Kidney (tissue), 14 donors: ENCODE results near the gene PRRT4. TPM values are rescaled to one million over a fixed set of nuclear protein-coding genes. Genes with fewer than 3 reads are reported as not detected.
A peak's percentile ranks its signal among the peaks of the same experiment; 100 is the strongest.

Experiments
- DNase-seq, 5 donors: peaks; one replicate each; pipeline ENCODE4 v3.0.0-alpha.2; 2013 to 2020
- FAIRE-seq: peaks from 2 replicates; lab custom pipeline; 2012; peaks lifted over from hg19 to GRCh38; lab: Jason Lieb, UNC
- H3K27ac ChIP-seq, 2 donors: one replicate each; pipeline ENCODE4 v1.7.0; 2013; ENCODE audit warnings: low read depth in 2 of 2, low read length in 2 of 2, inconsistent platforms in 1 of 2
- H3K27me3 ChIP-seq: one replicate; pipeline ENCODE4 v1.7.1; 2013; ENCODE audit warnings: low read length, inconsistent platforms; ENCODE audit not compliant: control insufficient read depth, insufficient read depth
- H3K36me3 ChIP-seq, 3 donors: one replicate each; pipeline versions ENCODE4 v1.7.0 to v1.7.1; 2013; ENCODE audit warnings: low read length in 3 of 3, control low read depth in 1 of 3, inconsistent platforms in 1 of 3; ENCODE audit not compliant: insufficient read depth in 3 of 3, control insufficient read depth in 2 of 3
- H3K4me1 ChIP-seq, 3 donors: one replicate each; pipeline versions ENCODE4 v1.7.0 to v1.7.1; 2013; ENCODE audit warnings: low read length in 3 of 3, inconsistent platforms in 1 of 3, low read depth in 1 of 3; ENCODE audit not compliant: control insufficient read depth in 2 of 3, insufficient read depth in 2 of 3
- H3K4me3 ChIP-seq, 3 donors: one replicate each; pipeline versions ENCODE4 v1.7.0 to v1.8.1; 2013; ENCODE audit warnings: low read length in 3 of 3, control low read depth in 1 of 3, inconsistent platforms in 1 of 3
- H3K9ac ChIP-seq, 3 donors: one replicate each; pipeline versions ENCODE4 v1.7.0 to v1.7.1; 2013; ENCODE audit warnings: low read length in 3 of 3, control low read depth in 1 of 3, inconsistent platforms in 1 of 3
- H3K9me3 ChIP-seq, 3 donors: one replicate each; pipeline versions ENCODE4 v1.7.0 to v1.7.1; 2013; ENCODE audit warnings: low read length in 3 of 3, control low read depth in 1 of 3, inconsistent platforms in 1 of 3; ENCODE audit not compliant: control insufficient read depth in 2 of 3, insufficient read depth in 1 of 3
- intact Hi-C: fragments of 100-400 bp; cut with DNase I; formaldehyde crosslinking; loops from one replicate; pipeline ENCODE4 v1.11.1; 2022
- polyA plus RNA-seq: library from polyadenylated mRNA; stranded (reverse); fragments of 350-450 nt; fragmentation: Illumina TruSeq; extraction: RNeasy Lipid Tissue Mini Kit (QIAGEN cat#74804); gene quantifications from one replicate; pipeline ENCODE4 v1.2.3, GENCODE V29; 2014; ENCODE audit warnings: low read depth, low replicate concordance; ENCODE audit not compliant: insufficient read depth
- total RNA-seq: library from RNA; stranded (reverse); fragmentation: NEBNext Ultra II Directional; extraction: Animal tissue kit (Norgen Biotek cat#: 25700); gene quantifications from one replicate; pipeline ENCODE4 v1.2.1, GENCODE V29; 2021
- TF ChIP-seq, protein P1 (sequence below): IDR thresholded peaks from 3 replicates; pipeline ENCODE4 v1.5.1; 2012; ENCODE audit warnings: mild to moderate bottlenecking, moderate library complexity, borderline replicate concordance; ENCODE audit not compliant: insufficient read depth; ENCODE audit errors: extremely low read depth
- donor health status: control.
- donor health status: control.
- donor health status: control.
- donor health status: control.
- donor health status: control.
- donor health status: DM: yes; HTN: yes; CAD: no.
- donor health status: Normal renal cell carcinoma (clear cell type).

The PRRT4 gene
- total and polyA plus RNA-seq, 2 donors from 2014 or later, result not detected

GRCh38 chr7:128347647-128348097, 13.8 kb downstream of the PRRT4 start:
- H3K9ac ChIP-seq, result no peak overlapping the region
- TF ChIP-seq, protein P1, sequence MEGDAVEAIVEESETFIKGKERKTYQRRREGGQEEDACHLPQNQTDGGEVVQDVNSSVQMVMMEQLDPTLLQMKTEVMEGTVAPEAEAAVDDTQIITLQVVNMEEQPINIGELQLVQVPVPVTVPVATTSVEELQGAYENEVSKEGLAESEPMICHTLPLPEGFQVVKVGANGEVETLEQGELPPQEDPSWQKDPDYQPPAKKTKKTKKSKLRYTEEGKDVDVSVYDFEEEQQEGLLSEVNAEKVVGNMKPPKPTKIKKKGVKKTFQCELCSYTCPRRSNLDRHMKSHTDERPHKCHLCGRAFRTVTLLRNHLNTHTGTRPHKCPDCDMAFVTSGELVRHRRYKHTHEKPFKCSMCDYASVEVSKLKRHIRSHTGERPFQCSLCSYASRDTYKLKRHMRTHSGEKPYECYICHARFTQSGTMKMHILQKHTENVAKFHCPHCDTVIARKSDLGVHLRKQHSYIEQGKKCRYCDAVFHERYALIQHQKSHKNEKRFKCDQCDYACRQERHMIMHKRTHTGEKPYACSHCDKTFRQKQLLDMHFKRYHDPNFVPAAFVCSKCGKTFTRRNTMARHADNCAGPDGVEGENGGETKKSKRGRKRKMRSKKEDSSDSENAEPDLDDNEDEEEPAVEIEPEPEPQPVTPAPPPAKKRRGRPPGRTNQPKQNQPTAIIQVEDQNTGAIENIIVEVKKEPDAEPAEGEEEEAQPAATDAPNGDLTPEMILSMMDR, result peak; percentile 45
- no peak overlapping the region for H3K4me3 ChIP-seq
- DNase-seq (peak in 3 of 5 donors; percentile 55 to 75 (median 59)), FAIRE-seq (no peak)
- H3K9me3 ChIP-seq, result no peaks in the 10 kb centered on the region
- peaks cover 3% of the 10 kb centered on the region for H3K27me3 ChIP-seq
- H3K4me1 ChIP-seq, result peaks cover 0 to 10% (median 0%) of the 10 kb centered on the region in 3 donors
- intact Hi-C loops, result no loop called here
- no peaks in the 10 kb centered on the region for H3K36me3 ChIP-seq
- H3K27ac ChIP-seq, result no peak overlapping the region

GRCh38 chr7:128344431-128344774, 17.1 kb downstream of the PRRT4 start:
- Histone ChIP-seq H3K36me3 (peaks cover 0 to 2% (median 0%) of the 10 kb centered on the region in 3 donors), H3K9me3 (no peaks in the 10 kb centered on the region), H3K27ac (no peak overlapping the region), H3K27me3 (no peaks in the 10 kb centered on the region), H3K4me1 (peaks cover 0 to 13% (median 0%) of the 10 kb centered on the region in 3 donors), H3K4me3 (peak overlapping the region in 1 of 3 donors; percentile 95), H3K9ac (no peak overlapping the region)
- TF ChIP-seq, protein P1, result no peak
- FAIRE-seq, result no peak
- intact Hi-C loops, result no loop called here
- DNase-seq, result no peak

GRCh38 chr7:128343554-128344430, 17.7 kb downstream of the PRRT4 start, which contains the start of gene RBM28:
Gene RBM28 (minus strand): TSS chr7:128343908. CDS start chr7:128343793, 115 bp downstream.
- Histone ChIP-seq H3K27me3 (no peaks in the 10 kb centered on the region), H3K36me3 (peaks cover 0 to 6% (median 6%) of the 10 kb centered on the region in 3 donors), H3K9me3 (no peaks in the 10 kb centered on the region), H3K4me3 (peak within 1 kb of the TSS; percentile 95 to 97 (median 96)), H3K9ac (peak within 1 kb of the TSS; percentile 90 to 92 (median 91)), H3K4me1 (peaks cover 0 to 13% (median 0%) of the 10 kb centered on the region in 3 donors), H3K27ac (peak within 1 kb of the TSS; percentile 56 to 83)
- DNase-seq (peak; percentile 93 to 97 (median 94)), FAIRE-seq (no peak)
- TF ChIP-seq, protein P1, result no peak
- intact Hi-C loops, result no loop called here
